HepG2 (cell line): ENCODE data around the gene ARHGEF3. TPM values are rescaled to one million over a fixed set of nuclear protein-coding genes. Genes with fewer than 3 reads are reported as not detected.

Experiments
- CSRNP1 ChIP-seq: sonication (generic); formaldehyde crosslinking; IDR thresholded peaks from 2 replicates; pipeline ENCODE4 v1.8.1; 2023; ENCODE audit warnings: mild to moderate bottlenecking, missing genetic modification reagents
- DNMT3B ChIP-seq: conservative IDR thresholded peaks from 2 replicates; pipeline ENCODE4 v1.6.1; 2016; ENCODE audit warnings: missing biosample characterization, control low read depth
- EED ChIP-seq: sonication (generic); formaldehyde crosslinking; IDR thresholded peaks from 2 replicates; pipeline ENCODE4 v1.5.0; 2020; ENCODE audit warnings: mild to moderate bottlenecking, missing genetic modification reagents
- MAF1 ChIP-seq: sonication (generic); formaldehyde crosslinking; IDR thresholded peaks from 2 replicates; pipeline ENCODE4 v1.5.0; 2020; ENCODE audit warnings: missing genetic modification reagents, borderline replicate concordance
- NFYB ChIP-seq: sonication (generic); formaldehyde crosslinking; IDR thresholded peaks from 2 replicates; pipeline ENCODE4 v1.4.0; 2020; ENCODE audit warnings: missing genetic modification reagents
- PAX8 ChIP-seq: sonication (generic); formaldehyde crosslinking; IDR thresholded peaks from 2 replicates; pipeline ENCODE4 v1.8.0; 2022; ENCODE audit warnings: mild to moderate bottlenecking, missing genetic modification reagents, borderline replicate concordance
- SIN3B ChIP-seq: fragments of 150-350 bp; IDR thresholded peaks from 2 replicates; pipeline ENCODE4 v1.6.1; 2014; ENCODE audit warnings: low read length
- ZBTB3 ChIP-seq: sonication (generic); formaldehyde crosslinking; IDR thresholded peaks from 2 replicates; pipeline ENCODE4 v1.4.0; 2020; ENCODE audit warnings: low read depth, mild to moderate bottlenecking, moderate library complexity, missing genetic modification reagents, borderline replicate concordance
- ZFP91 ChIP-seq: sonication (generic); formaldehyde crosslinking; IDR thresholded peaks from 2 replicates; pipeline ENCODE4 v1.9.0; 2022; ENCODE audit warnings: missing genetic modification reagents, mild to moderate bottlenecking, borderline replicate concordance
- ZFYVE20 ChIP-seq: sonication (generic); formaldehyde crosslinking; IDR thresholded peaks from 2 replicates; pipeline ENCODE4 v1.8.0; 2023; ENCODE audit warnings: low read depth, mild to moderate bottlenecking, moderate library complexity, missing genetic modification reagents, borderline replicate concordance
- ZNF235 ChIP-seq: sonication (generic); formaldehyde crosslinking; IDR thresholded peaks from 2 replicates; pipeline ENCODE4 v1.8.1; 2023; ENCODE audit warnings: mild to moderate bottlenecking, missing genetic modification reagents, borderline replicate concordance
- ZNF33B ChIP-seq: sonication (generic); formaldehyde crosslinking; IDR thresholded peaks from 2 replicates; pipeline ENCODE4 v1.5.1; 2020; ENCODE audit warnings: mild to moderate bottlenecking, missing genetic modification reagents
- ZNF354B ChIP-seq: sonication (generic); formaldehyde crosslinking; IDR thresholded peaks from 2 replicates; pipeline ENCODE4 v1.8.0; 2022; ENCODE audit warnings: mild to moderate bottlenecking, missing genetic modification reagents
- ZNF496 ChIP-seq: sonication (generic); formaldehyde crosslinking; IDR thresholded peaks from 2 replicates; pipeline ENCODE4 v1.8.1; 2023; ENCODE audit warnings: mild to moderate bottlenecking, moderate library complexity, missing genetic modification reagents; ENCODE audit not compliant: insufficient replicate concordance
- ZNF674 ChIP-seq: sonication (generic); formaldehyde crosslinking; IDR thresholded peaks from 2 replicates; pipeline ENCODE4 v1.5.0; 2020; ENCODE audit warnings: low read depth, mild to moderate bottlenecking, missing genetic modification reagents
- ZNF749 ChIP-seq: sonication (generic); formaldehyde crosslinking; IDR thresholded peaks from 2 replicates; pipeline ENCODE4 v1.8.0; 2022; ENCODE audit warnings: mild to moderate bottlenecking, missing genetic modification reagents, moderate library complexity, borderline replicate concordance
- ZNF768 ChIP-seq: sonication (generic); formaldehyde crosslinking; IDR thresholded peaks from 2 replicates; pipeline ENCODE4 v1.4.0; 2020; ENCODE audit warnings: missing genetic modification reagents
- ZNF777 ChIP-seq: sonication (generic); formaldehyde crosslinking; IDR thresholded peaks from 2 replicates; pipeline ENCODE4 v1.4.0; 2020; ENCODE audit warnings: missing genetic modification reagents
- polyA plus RNA-seq, 8 experiments: library from polyadenylated mRNA; depleted of rRNA in 3 of 8; stranded (reverse) in 7 of 8; unstranded in 1 of 8; fragments of >200 nt; fragmentation: Illumina TruSeq in 4 of 8; extraction: Trizol in 4 of 8; gene quantifications; 2 replicates each; pipeline versions ENCODE4 v1.2.1 to v1.2.3, GENCODE V29; 2011 to 2016; ENCODE audit warnings: low read depth in 4 of 8, missing spikeins in 1 of 8, mixed read lengths in 1 of 8; ENCODE audit not compliant: insufficient read depth in 1 of 8
- total RNA-seq, 5 experiments: library from RNA; depleted of rRNA; stranded (reverse); fragments of >200 nt; fragmentation: Illumina TruSeq; extraction: Trizol; gene quantifications; 2 replicates each; pipeline ENCODE4 v1.2.3, GENCODE V29; 2016; ENCODE audit warnings: low read depth in 1 of 5
- TF ChIP-seq, protein P1 (sequence below): sonication (generic); formaldehyde crosslinking; conservative IDR thresholded peaks from 2 replicates; pipeline ENCODE4 v1.5.0; 2020; ENCODE audit warnings: missing genetic modification reagents
- TF ChIP-seq, protein P2 (sequence below): IDR thresholded peaks from 2 replicates; pipeline ENCODE4 v1.6.1; 2018; ENCODE audit warnings: missing genetic modification reagents, mild to moderate bottlenecking, missing compliant biosample characterization

ARHGEF3 gene
- total and polyA plus RNA-seq, 2 of the 13 experiments (the other 11 are each of a cell fraction or from before 2014, with no cell fraction given) = 14.8 to 23.1 TPM

DNA sequence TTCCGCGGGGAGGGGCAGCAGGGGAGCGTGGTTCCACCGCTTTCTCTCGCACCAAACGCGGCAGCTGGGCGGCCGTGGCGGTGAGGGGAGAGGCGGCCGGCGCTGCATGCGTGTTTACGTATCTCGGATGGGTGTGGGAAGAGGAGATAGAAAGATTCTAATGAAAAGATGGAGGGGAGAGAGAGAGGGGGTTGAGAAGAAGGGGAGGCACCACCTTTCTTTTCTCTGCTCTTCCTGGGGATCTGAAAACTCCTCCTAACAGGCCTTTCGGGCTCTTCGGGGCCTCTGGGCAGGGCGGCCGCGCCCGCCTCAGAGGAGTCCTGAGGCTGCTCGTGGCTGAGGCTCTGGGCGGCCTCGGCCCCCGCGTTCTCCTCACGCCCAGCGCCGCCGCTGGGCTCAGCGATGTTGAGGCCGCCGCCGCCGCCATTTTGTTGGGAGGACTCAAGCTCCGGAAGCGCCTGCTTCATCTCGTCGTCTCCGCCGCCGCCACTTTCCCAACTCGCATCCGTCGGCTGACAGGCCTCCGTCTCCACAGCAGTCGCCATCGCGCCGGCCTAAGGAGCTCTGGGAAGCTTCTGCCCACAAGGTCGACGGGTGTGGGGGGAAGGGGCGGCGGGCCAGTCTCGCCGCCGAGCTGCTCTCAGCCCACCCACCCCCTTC lies 119.2 kb downstream of the ARHGEF3 start (continued):
- TF ChIP-seq ZFP91 (CRISPR knock-in tag) = peak; percentile 83; the same call in 1 of the 2 replicates
- TF ChIP-seq ZFYVE20 (CRISPR knock-in tag) = no peak; the same call in 1 of the 2 replicates
- TF ChIP-seq ZBTB3 = no peak
- no peak for TF ChIP-seq ZNF354B (CRISPR knock-in tag)
- TF ChIP-seq MAF1 = no peak
- TF ChIP-seq DNMT3B (CRISPR knock-in tag) = 0 out of 2 replicates have a peak, but pooled peaks have one; percentile 18
- TF ChIP-seq PAX8 (CRISPR knock-in tag) = no peak
- no peak for TF ChIP-seq NFYB
- TF ChIP-seq ZNF496 (CRISPR knock-in tag) = no peak
- no peak for TF ChIP-seq SIN3B
- TF ChIP-seq ZNF768 (CRISPR knock-in tag) = no peak; the same call in 1 of the 2 replicates
- 0 out of 2 replicates have a peak, but pooled peaks have one; percentile 12 for TF ChIP-seq CSRNP1 (CRISPR knock-in tag)
- TF ChIP-seq ZNF777 (CRISPR knock-in tag) = peak; percentile 78
- TF ChIP-seq ZNF33B (CRISPR knock-in tag) = no peak
- TF ChIP-seq, protein P1, sequence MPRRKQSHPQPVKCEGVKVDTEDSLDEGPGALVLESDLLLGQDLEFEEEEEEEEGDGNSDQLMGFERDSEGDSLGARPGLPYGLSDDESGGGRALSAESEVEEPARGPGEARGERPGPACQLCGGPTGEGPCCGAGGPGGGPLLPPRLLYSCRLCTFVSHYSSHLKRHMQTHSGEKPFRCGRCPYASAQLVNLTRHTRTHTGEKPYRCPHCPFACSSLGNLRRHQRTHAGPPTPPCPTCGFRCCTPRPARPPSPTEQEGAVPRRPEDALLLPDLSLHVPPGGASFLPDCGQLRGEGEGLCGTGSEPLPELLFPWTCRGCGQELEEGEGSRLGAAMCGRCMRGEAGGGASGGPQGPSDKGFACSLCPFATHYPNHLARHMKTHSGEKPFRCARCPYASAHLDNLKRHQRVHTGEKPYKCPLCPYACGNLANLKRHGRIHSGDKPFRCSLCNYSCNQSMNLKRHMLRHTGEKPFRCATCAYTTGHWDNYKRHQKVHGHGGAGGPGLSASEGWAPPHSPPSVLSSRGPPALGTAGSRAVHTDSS (CRISPR knock-in tag) = no peak
- TF ChIP-seq ZNF674 (CRISPR knock-in tag) = no peak
- TF ChIP-seq ZNF749 (CRISPR knock-in tag) = no peak
- peak; percentile 84; the same call in 1 of the 2 replicates for TF ChIP-seq ZNF235 (CRISPR knock-in tag)
- 0 out of 2 replicates have a peak, but pooled peaks have one; percentile 6 for TF ChIP-seq EED (CRISPR knock-in tag)
- TF ChIP-seq, protein P2, sequence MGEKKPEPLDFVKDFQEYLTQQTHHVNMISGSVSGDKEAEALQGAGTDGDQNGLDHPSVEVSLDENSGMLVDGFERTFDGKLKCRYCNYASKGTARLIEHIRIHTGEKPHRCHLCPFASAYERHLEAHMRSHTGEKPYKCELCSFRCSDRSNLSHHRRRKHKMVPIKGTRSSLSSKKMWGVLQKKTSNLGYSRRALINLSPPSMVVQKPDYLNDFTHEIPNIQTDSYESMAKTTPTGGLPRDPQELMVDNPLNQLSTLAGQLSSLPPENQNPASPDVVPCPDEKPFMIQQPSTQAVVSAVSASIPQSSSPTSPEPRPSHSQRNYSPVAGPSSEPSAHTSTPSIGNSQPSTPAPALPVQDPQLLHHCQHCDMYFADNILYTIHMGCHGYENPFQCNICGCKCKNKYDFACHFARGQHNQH (CRISPR knock-in tag) = no peak; the same call in none of the 2 replicates
